ENCODE data around the gene ATP2A3.
A peak's percentile ranks its signal among the peaks of the same experiment; 100 is the strongest.
"Not testable (repeated sequence)": the region's sequence is repeated elsewhere in the genome, so short reads cannot be mapped to it uniquely, and the experiment has no call there.

The ATP2A3 gene

DNA sequence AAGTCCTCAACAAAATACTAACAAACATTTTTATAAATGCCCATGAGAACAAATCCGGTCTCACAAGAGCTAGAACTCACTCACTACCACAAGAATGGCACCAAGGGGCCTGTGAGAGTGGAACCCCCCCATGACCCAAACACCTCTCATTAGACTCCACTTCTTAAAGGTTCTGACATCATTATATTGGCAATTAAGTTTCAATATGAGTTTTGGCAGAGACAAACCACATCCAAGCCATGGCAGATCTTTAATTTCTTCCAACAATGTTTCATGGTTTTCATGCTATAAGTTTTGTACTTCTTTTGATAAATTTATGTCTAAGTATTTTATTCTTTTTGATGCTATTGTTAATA, 30.0 kb upstream of the ATP2A3 start:
- intact Hi-C loops (cut with DNase I) = no loop called here
- no peak for DNase-seq

- intact Hi-C loops (cut with DNase I) = no loop called here
- DNase-seq = no peak
Observed at GRCh38 chr17:3993493-3994220, 29.4 kb upstream of the ATP2A3 start.

GRCh38 chr17:3992370-3992769, 28.1 kb upstream of the ATP2A3 start:
- intact Hi-C loops (cut with DNase I) = no loop called here
- no peak for DNase-seq

DNA sequence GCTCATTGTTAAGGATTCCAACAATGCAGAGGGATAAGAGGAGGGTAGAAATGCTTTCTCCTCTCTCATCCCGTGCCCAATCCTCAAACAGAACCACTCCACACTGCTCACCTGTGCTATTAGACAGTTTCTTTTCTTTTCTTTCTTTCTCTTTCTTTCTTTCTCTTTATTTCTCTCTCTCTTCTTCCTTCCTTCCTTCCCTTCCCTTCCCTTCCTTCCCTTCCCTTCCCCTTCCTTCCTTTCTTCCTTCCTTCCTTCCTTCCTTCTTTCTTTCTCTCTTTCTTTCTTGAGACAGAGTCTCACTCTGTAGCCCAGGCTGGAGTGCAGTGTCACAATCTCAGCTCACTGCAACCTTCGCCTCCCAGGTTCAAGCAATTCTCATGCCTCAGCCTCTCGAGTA, 27.5 kb upstream of the ATP2A3 start:
- intact Hi-C loops (cut with DNase I); DNase-seq: not testable (repeated sequence)

- intact Hi-C loops (cut with DNase I) = no loop called here
- peak in 36 of 42 donors; percentile 36 to 85 (median 61) for DNase-seq
Observed at GRCh38 chr17:3990386-3991127, 26.3 kb upstream of the ATP2A3 start.

- DNase-seq = no peak
- intact Hi-C loops (cut with DNase I) = no loop called here
Observed at GRCh38 chr17:3989041-3989886, 25.0 kb upstream of the ATP2A3 start.

GRCh38 chr17:3988297-3989040, 24.2 kb upstream of the ATP2A3 start:
- intact Hi-C loops (cut with DNase I) = no loop called here
- DNase-seq = no peak

- intact Hi-C loops (cut with DNase I) = no loop called here
- no peak for DNase-seq
Observed at GRCh38 chr17:3986939-3987335, 22.7 kb upstream of the ATP2A3 start.

DNA sequence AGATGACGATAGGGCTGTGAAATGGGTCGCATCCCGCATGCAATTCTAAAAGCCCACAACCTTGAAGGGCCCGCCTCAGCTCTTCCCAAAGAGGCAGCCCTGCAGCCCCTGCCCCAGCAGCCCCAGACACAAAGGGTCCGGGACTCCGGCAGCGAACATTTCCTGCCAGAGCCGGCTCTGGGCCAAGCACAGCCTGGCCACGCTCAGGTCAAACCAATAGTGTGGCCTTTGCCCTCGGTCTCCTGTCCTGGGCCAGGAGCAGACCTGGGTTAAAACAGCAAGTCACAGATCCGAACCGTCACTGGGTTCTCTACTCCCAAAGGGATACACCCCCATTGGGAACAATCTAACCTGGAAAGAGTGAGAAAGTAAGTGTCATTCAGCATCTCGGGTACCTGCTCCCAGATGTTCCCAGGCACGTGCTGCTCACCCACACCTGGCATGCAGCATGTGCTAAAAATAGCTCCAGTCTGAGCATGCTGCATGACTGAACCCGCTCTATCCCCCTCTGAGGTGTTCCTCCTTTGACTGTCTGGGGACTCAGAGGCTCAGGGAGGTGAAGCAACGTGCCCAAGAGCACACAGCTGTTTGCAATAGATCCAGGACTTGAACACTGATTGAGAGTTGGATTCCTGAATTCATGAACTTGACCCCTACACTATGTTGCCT, 22.2 kb upstream of the ATP2A3 start:
- DNase-seq = no peak
- intact Hi-C loops (cut with DNase I) = no loop called here

GRCh38 chr17:3985846-3986245, 21.6 kb upstream of the ATP2A3 start:
- no peak for DNase-seq
- intact Hi-C loops (cut with DNase I) = no loop called here

DNA sequence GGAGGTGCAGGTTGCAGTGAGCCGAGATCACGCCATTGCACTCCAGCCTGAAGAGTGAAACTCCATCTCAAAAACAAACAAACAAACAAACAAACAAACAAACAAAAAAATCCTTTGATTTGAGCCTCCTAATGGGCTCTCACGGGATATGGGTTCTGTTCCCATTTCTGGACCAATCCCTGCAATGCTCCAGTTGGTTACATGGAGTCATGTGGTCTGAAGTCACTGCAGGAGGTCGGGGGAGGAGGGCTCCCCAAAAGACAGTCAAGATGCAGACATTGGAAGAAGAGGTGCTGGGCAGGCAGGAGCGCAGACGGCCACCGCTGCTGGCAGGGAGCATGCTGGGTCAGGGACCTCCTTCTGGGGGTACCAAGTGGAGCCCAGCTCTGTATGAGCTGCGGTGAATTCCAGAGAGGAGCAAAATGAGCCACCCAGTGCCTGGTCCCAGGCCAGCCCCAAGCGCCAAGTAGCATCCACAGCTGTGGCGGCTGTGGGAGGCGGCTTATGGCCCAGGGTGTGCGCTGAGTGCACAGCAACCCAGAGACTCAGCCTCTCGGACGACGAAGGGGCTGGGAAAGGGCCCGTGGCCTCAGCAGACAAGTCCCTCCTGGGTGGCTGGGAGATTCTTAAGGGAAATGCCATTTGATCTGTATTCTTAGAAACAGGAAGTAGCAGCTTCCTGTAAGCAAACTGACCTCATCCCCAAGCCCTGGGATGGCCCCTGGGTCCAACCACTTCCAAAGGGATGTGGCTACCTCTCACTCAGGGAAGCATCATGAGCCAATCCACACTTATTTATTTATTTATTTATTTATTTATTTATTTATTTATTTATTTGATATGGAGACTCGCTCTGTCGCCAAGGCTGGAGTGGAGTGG, 19.6 kb upstream of the ATP2A3 start:
- DNase-seq = no peak
- intact Hi-C loops (cut with DNase I) = no loop called here

DNA sequence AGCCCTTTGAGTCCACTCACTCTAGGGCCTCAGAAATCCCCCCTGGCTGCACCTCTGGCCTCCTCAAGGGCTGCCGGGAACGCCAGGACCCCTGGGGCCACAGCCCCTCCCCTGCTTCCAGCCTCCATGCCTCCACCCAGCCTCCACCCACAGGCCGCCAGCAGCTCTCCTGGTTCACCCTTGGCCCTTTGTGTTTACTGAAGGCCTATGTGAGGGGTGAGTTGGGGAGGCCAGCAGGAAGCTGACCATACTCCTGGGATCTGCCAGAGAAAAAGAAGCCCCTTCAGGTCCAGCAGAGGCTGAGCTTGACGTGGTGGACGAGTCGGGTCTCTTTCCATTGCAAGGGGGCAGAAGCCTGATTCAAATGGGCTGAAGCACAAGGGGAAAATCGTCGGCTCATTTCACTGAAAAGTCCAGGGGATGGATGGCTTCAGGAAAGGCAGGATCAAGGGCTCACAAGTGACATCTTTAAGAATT, 18.3 kb upstream of the ATP2A3 start:
- intact Hi-C loops (cut with DNase I) = no loop called here
- no peak for DNase-seq

GRCh38 chr17:3982113-3982512, 17.9 kb upstream of the ATP2A3 start:
- intact Hi-C loops (cut with DNase I) = no loop called here
- DNase-seq = no peak

DNA sequence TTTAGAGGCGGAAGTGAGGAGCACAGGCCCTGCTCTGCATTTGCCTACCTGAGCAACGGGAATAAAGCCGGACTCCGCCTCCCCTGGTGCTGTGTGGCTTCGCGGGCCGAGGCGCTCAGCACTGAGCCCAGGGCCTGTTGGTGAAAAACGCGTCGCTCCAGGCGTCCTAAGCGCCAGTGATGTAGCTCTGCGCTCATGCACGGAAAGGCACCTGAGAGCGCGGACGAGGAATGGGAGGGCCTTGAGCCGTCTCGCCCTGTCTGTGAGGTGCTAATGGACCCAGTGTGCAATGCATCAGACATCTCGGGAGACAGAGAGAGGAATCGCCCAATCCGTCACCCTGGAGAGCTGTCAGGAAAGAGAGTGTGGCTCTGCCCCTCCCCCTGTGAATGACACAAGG, 17.2 kb upstream of the ATP2A3 start:
- DNase-seq = no peak

DNA sequence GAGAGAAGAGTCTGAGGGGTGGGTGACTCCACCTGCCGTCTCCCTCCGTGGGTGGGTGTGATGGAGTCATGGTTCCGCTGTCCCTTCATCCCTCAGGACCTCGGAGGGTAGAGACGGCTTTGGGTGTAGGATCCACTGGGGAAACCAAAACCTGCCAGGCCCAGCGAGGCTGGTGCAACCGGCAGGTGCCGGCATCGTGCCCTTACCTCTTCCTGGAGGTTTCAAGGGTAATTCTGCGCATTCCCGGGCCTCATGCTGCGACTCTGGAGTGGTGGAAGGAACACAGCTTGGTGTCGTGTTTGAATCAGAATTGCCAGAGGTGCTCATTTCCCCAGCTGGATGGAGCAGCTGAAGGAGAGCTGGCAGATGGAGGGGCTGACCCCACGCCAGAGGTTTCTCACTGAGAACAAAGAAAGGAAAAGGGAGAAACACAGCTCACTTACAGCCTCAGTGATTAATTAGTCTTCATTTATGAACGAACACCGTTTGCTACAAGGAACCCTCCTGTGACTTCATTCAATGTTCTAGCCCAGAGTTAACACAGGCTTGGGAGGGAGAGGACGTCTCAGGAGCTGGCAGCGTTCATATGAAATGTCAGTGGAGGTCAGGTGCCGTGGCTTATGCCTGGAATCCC, 16.3 kb upstream of the ATP2A3 start:
- intact Hi-C loops (cut with DNase I) = no loop called here
- no peak for DNase-seq

More for the DNA sequence above, 17.2 kb upstream of the ATP2A3 start:
- intact Hi-C loops (cut with DNase I) = no loop called here

GRCh38 chr17:3979290-3979611, 15.0 kb upstream of the ATP2A3 start:
- intact Hi-C loops (cut with DNase I) = no loop called here
- no peak for DNase-seq

Data from head of caudate nucleus (tissue), 42 donors.